NB4 (cell line): ENCODE measurements around the gene GP5.

ENCODE experiments used
- DNase-seq: peaks from one replicate; pipeline ENCODE4 v3.0.0; 2010; ENCODE audit warnings: low read depth
- H3K4me3 ChIP-seq: one replicate; pipeline ENCODE4 v1.5.1; 2011; ENCODE audit warnings: mild to moderate bottlenecking, low read depth, low read length, moderate library complexity
- CTCF ChIP-seq: IDR thresholded peaks from one replicate; pipeline ENCODE4 v1.5.1; 2012; ENCODE audit warnings: low read depth, low read length
- MAX ChIP-seq: IDR thresholded peaks from 2 replicates; pipeline ENCODE4 v1.6.1; 2011; ENCODE audit warnings: low read depth, low read length
- MYC ChIP-seq: IDR thresholded peaks from 2 replicates; pipeline ENCODE4 v1.6.1; 2011; ENCODE audit warnings: low read depth, low read length
- POLR2A ChIP-seq: IDR thresholded peaks from 2 replicates; pipeline ENCODE4 v1.6.1; 2011; ENCODE audit warnings: mild to moderate bottlenecking; ENCODE audit not compliant: insufficient read length; ENCODE audit errors: extremely low read depth

The GP5 gene

GRCh38 chr3:194351952-194352536 is 47.0 kb downstream of the GP5 start:
- TF ChIP-seq MAX (no peak), MYC (no peak), POLR2A (no peak), CTCF (no peak)
- H3K4me3 ChIP-seq: no peak overlapping the region

GRCh38 chr3:194351080-194351672 is 47.9 kb downstream of the GP5 start, which contains the start of gene CPN2:
Gene CPN2 (minus strand): TSS chr3:194351328. CDS start chr3:194342702, 8,626 bp downstream.
- H3K4me3 ChIP-seq: no peak within 1 kb of the TSS
- TF ChIP-seq CTCF: no peak
- no peak for TF ChIP-seq POLR2A
- TF ChIP-seq MAX: no peak
- no peak for TF ChIP-seq MYC
- no peak for DNase-seq

More at GRCh38 chr3:194351952-194352536, 47.0 kb downstream of the GP5 start:
- DNase-seq: no peak

- TF ChIP-seq MYC (no peak), MAX (no peak), POLR2A (no peak), CTCF (no peak)
- DNase-seq: no peak
- no peak overlapping the region for H3K4me3 ChIP-seq
Measured at GRCh38 chr3:194350726-194351071, 48.4 kb downstream of the GP5 start.

GRCh38 chr3:194348354-194348753 is 50.7 kb downstream of the GP5 start:
- TF ChIP-seq CTCF (no peak), MYC (no peak), MAX (no peak), POLR2A (no peak)
- H3K4me3 ChIP-seq: no peak overlapping the region
- DNase-seq: no peak

GRCh38 chr3:194346621-194347020 is 52.4 kb downstream of the GP5 start:
- H3K4me3 ChIP-seq: no peak overlapping the region
- TF ChIP-seq MAX (no peak), MYC (no peak), CTCF (no peak), POLR2A (no peak)
- DNase-seq: no peak
